Stimulated activated naive CD8-positive, alpha-beta T cell treated with anti-CD3 and anti-CD28 coated beads, Interleukin-15, amount 100 ng/mL, for 72 hours (primary cell): ENCODE results near the gene U2SURP.

Experiments
- ATAC-seq: fragments of 150-1000 bp; cut with Tn5 transposase; 2 replicates; pipeline ENCODE4 v1.10.0; 2021; ENCODE audit warnings: mild to moderate bottlenecking, moderate library complexity
- DNase-seq, 2 donors: peaks; one replicate each; pipeline ENCODE4 v3.0.0; 2021 to 2022
- H3K27ac Mint-ChIP-seq, 2 donors: one replicate each; pipeline ENCODE4 v1.8.0; 2022; ENCODE audit warnings: mild to moderate bottlenecking in 2 of 2, mixed read lengths in 2 of 2, moderate library complexity in 2 of 2
- H3K27me3 Mint-ChIP-seq: one replicate; pipeline ENCODE4 v1.8.0; 2022; ENCODE audit warnings: mixed read lengths
- H3K4me1 Mint-ChIP-seq: one replicate; pipeline ENCODE4 v1.8.0; 2022; ENCODE audit warnings: mild to moderate bottlenecking, mixed read lengths
- H3K4me3 Mint-ChIP-seq, 2 donors: one replicate each; pipeline ENCODE4 v1.8.0; 2022; ENCODE audit warnings: mild to moderate bottlenecking in 2 of 2, mixed read lengths in 2 of 2, moderate library complexity in 1 of 2
- H3K9me3 Mint-ChIP-seq, 2 donors: one replicate each; pipeline ENCODE4 v1.8.0; 2022; ENCODE audit warnings: mixed read lengths in 2 of 2

The U2SURP gene

GRCh38 chr3:142992323-142992722 is 9.0 kb upstream of the U2SURP start:
- no peaks in the 10 kb centered on the region for H3K4me1 Mint-ChIP-seq
- H3K4me3 Mint-ChIP-seq: no peak overlapping the region
- peaks cover 16% of the 10 kb centered on the region for H3K27me3 Mint-ChIP-seq
- ATAC-seq (no peak), DNase-seq (no peak)
- H3K9me3 Mint-ChIP-seq: no peaks in the 10 kb centered on the region
- no peak overlapping the region for H3K27ac Mint-ChIP-seq

GRCh38 chr3:142993958-142994442 is 7.4 kb upstream of the U2SURP start:
- Mint-ChIP-seq H3K4me3 (no peak overlapping the region), H3K27ac (no peak overlapping the region), H3K4me1 (no peaks in the 10 kb centered on the region), H3K27me3 (peaks cover 16% of the 10 kb centered on the region), H3K9me3 (no peaks in the 10 kb centered on the region)
- peak; percentile 45 to 54 for DNase-seq
- peak; percentile 70 for ATAC-seq

DNA sequence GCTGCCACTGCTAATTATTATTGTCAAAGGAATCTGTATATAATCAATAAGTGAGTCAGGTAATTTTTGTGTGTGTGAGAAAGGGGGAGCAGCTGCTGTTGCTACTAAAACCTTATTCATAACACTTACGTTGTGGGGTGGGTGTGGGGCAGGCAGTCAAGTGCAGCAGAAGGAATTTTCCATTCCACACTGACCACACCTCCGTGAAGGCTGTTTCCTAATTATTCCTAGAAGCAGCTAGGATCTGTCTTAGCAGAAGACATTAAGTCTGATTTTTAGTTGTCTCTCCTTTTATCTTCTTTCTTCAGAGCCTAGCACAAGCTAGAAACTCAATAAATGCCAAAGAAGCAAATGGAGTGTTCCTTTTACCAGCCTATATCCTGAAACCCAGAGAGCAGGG is 4.0 kb upstream of the U2SURP start:
- no peak for DNase-seq
- ATAC-seq: no peak
- no peaks in the 10 kb centered on the region for H3K27me3 Mint-ChIP-seq
- H3K4me1 Mint-ChIP-seq: peaks cover 20% of the 10 kb centered on the region
- H3K9me3 Mint-ChIP-seq: no peaks in the 10 kb centered on the region
- H3K4me3 Mint-ChIP-seq: no peak overlapping the region
- no peak overlapping the region for H3K27ac Mint-ChIP-seq

- Mint-ChIP-seq H3K27ac (no peak overlapping the region), H3K27me3 (no peaks in the 10 kb centered on the region), H3K4me1 (peaks cover 20% of the 10 kb centered on the region), H3K4me3 (no peak overlapping the region), H3K9me3 (no peaks in the 10 kb centered on the region)
- ATAC-seq (no peak), DNase-seq (no peak)
Observed at GRCh38 chr3:142998439-142998838, 2.9 kb upstream of the U2SURP start.

- DNase-seq (no peak), ATAC-seq (no peak)
- no peaks in the 10 kb centered on the region for H3K27me3 Mint-ChIP-seq
- H3K4me3 Mint-ChIP-seq: peak overlapping the region; percentile 92 to 98
- H3K27ac Mint-ChIP-seq: peak overlapping the region in 1 of 2 donors; percentile 99
- no peaks in the 10 kb centered on the region for H3K9me3 Mint-ChIP-seq
- peaks cover 25% of the 10 kb centered on the region for H3K4me1 Mint-ChIP-seq
Observed at GRCh38 chr3:142999881-143000280, 1.5 kb upstream of the U2SURP start.

GRCh38 chr3:143000528-143000927 is 842 bp upstream of the U2SURP start:
- H3K4me3 Mint-ChIP-seq: peak overlapping the region; percentile 92 to 98
- no peaks in the 10 kb centered on the region for H3K9me3 Mint-ChIP-seq
- H3K4me1 Mint-ChIP-seq: peaks cover 32% of the 10 kb centered on the region
- no peaks in the 10 kb centered on the region for H3K27me3 Mint-ChIP-seq
- peak overlapping the region; percentile 99 for H3K27ac Mint-ChIP-seq
- DNase-seq: no peak
- no peak for ATAC-seq

DNA sequence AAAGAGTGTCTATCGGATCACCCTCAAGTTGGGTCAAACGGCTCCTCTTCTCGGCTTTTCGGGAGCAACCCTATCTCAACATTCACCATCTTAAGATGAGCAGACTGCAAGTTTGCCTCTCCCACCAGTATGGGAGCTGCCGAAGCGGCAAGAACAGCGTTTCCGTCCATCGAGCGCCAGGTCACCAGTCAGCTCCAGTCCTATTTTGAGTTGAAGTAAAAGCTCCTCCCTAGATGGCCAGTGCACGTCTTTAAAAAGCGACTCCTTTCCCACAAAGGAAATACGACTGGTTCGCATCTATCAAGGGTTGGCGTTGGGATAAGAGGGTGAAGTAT is 369 bp upstream of the U2SURP start:
- peak overlapping the region; percentile 99 for H3K27ac Mint-ChIP-seq
- H3K9me3 Mint-ChIP-seq: no peaks in the 10 kb centered on the region
- DNase-seq: peak in 1 of 2 donors; percentile 71
- peak overlapping the region; percentile 92 to 98 for H3K4me3 Mint-ChIP-seq
- no peaks in the 10 kb centered on the region for H3K27me3 Mint-ChIP-seq
- peaks cover 34% of the 10 kb centered on the region for H3K4me1 Mint-ChIP-seq
- peak; percentile 77 for ATAC-seq

GRCh38 chr3:143002083-143002712 is 828 bp downstream of the U2SURP start:
- H3K4me1 Mint-ChIP-seq: peaks cover 46% of the 10 kb centered on the region
- no peaks in the 10 kb centered on the region for H3K9me3 Mint-ChIP-seq
- H3K4me3 Mint-ChIP-seq: peak overlapping the region; percentile 92 to 98
- no peaks in the 10 kb centered on the region for H3K27me3 Mint-ChIP-seq
- DNase-seq (peak; percentile 38 to 39), ATAC-seq (peak; percentile 65)
- peak overlapping the region; percentile 99 for H3K27ac Mint-ChIP-seq

- H3K27ac Mint-ChIP-seq: peak overlapping the region; percentile 99
- no peaks in the 10 kb centered on the region for H3K9me3 Mint-ChIP-seq
- no peak for DNase-seq
- no peaks in the 10 kb centered on the region for H3K27me3 Mint-ChIP-seq
- H3K4me3 Mint-ChIP-seq: peak overlapping the region; percentile 92 to 98
- H3K4me1 Mint-ChIP-seq: peaks cover 51% of the 10 kb centered on the region
- ATAC-seq: no peak
Observed at GRCh38 chr3:143002727-143003126, 1.4 kb downstream of the U2SURP start.

DNA sequence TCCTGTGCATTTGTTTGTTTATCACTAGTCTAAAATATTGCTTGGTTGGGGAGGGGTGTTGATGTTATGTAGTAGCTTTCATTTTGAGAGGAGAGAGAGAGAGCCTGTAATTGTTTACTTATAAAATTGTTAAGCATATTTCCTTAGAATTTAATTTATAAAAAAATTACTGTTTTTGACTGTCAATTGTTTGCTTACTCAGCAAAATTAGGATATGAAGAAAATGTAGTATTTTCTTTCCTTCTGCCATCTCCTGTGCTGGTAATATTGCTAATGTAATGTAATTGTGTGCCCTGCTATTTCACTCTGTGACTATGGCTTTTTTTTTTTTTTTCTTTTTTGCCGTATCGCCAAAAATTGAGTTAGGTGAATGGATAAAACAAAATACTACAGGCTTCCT is 3.5 kb downstream of the U2SURP start:
- Mint-ChIP-seq H3K9me3 (no peaks in the 10 kb centered on the region), H3K4me1 (peaks cover 64% of the 10 kb centered on the region), H3K4me3 (peak overlapping the region; percentile 32 to 79), H3K27ac (no peak overlapping the region), H3K27me3 (no peaks in the 10 kb centered on the region)
- ATAC-seq: no peak
- no peak for DNase-seq

- no peak for DNase-seq
- no peaks in the 10 kb centered on the region for H3K9me3 Mint-ChIP-seq
Observed at GRCh38 chr3:143010024-143010423, 8.7 kb downstream of the U2SURP start.

GRCh38 chr3:143011705-143012104 is 10.3 kb downstream of the U2SURP start:
- DNase-seq: no peak
- Mint-ChIP-seq H3K9me3 (no peaks in the 10 kb centered on the region), H3K4me3 (peak overlapping the region in 1 of 2 donors; percentile 19), H3K27ac (peak overlapping the region in 1 of 2 donors; percentile 60), H3K27me3 (no peaks in the 10 kb centered on the region), H3K4me1 (peaks cover 64% of the 10 kb centered on the region)
- ATAC-seq: no peak

More at GRCh38 chr3:143010024-143010423, 8.7 kb downstream of the U2SURP start:
- ATAC-seq: no peak
- Mint-ChIP-seq H3K4me3 (no peak overlapping the region), H3K27ac (no peak overlapping the region), H3K4me1 (peaks cover 78% of the 10 kb centered on the region), H3K27me3 (no peaks in the 10 kb centered on the region)

GRCh38 chr3:143014921-143015320 is 13.6 kb downstream of the U2SURP start:
- Mint-ChIP-seq H3K4me3 (no peak overlapping the region), H3K4me1 (peaks cover 32% of the 10 kb centered on the region), H3K27me3 (no peaks in the 10 kb centered on the region), H3K27ac (no peak overlapping the region), H3K9me3 (no peaks in the 10 kb centered on the region)
- ATAC-seq: no peak
- DNase-seq: no peak

DNA sequence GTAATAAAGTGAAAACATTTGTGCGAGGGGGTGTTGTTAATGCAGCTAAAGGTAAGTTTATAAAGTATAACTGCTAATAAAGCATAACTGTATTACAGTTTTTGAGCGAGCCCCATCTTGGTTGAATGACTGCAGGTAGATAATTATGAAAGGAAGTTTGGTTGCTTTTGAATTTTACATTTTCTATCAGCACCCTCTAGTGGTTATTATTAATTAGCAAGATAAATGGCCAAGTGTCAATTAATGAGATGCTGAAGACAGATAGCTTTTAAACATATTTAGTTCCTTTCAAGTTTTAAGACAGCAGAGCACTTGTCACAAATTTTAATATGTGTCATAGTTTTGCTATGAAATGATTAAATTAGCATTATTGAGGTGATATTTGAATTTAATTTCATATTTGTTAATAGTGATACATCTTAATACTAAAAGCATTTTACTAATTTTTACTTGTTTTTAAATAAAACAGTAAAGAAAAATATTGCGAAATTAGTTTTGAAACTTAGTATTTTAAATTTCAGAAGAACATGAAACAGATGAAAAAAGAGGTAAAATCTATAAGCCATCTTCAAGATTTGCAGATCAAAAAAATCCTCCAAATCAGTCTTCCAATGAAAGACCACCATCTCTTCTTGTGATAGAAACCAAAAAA is 15.1 kb downstream of the U2SURP start:
- DNase-seq (no peak), ATAC-seq (no peak)
- Mint-ChIP-seq H3K27me3 (no peaks in the 10 kb centered on the region), H3K27ac (no peak overlapping the region), H3K9me3 (no peaks in the 10 kb centered on the region), H3K4me1 (peaks cover 18% of the 10 kb centered on the region), H3K4me3 (no peak overlapping the region)

GRCh38 chr3:143024351-143024960 is 23.1 kb downstream of the U2SURP start:
- ATAC-seq: no peak
- DNase-seq: no peak
- Mint-ChIP-seq H3K9me3 (no peaks in the 10 kb centered on the region), H3K4me3 (no peak overlapping the region), H3K27ac (no peak overlapping the region), H3K4me1 (no peaks in the 10 kb centered on the region), H3K27me3 (no peaks in the 10 kb centered on the region)

GRCh38 chr3:143031327-143031726 is 30.0 kb downstream of the U2SURP start:
- Mint-ChIP-seq H3K4me1 (peaks cover 7% of the 10 kb centered on the region), H3K27me3 (no peaks in the 10 kb centered on the region), H3K9me3 (no peaks in the 10 kb centered on the region), H3K4me3 (no peak overlapping the region), H3K27ac (peak overlapping the region in 1 of 2 donors; percentile 33)
- DNase-seq (no peak), ATAC-seq (no peak)
